NCI-H1105 (cell line): Measurements from ENCODE around the gene FBLN2.
"Not testable (repeated sequence)": the region's sequence is repeated elsewhere in the genome, so short reads cannot be mapped to it uniquely, and the experiment has no call there.

Experiments
- DNase-seq: peaks from one replicate; lab custom pipeline; 2025; lab: John Stamatoyannopoulos, UW

Gene FBLN2

GRCh38 chr3:13548696-13549622, at the start of gene FBLN2:
Gene FBLN2 (plus strand): TSS chr3:13549125. CDS start chr3:13570356, 21,231 bp downstream.
- no peak for DNase-seq

DNA sequence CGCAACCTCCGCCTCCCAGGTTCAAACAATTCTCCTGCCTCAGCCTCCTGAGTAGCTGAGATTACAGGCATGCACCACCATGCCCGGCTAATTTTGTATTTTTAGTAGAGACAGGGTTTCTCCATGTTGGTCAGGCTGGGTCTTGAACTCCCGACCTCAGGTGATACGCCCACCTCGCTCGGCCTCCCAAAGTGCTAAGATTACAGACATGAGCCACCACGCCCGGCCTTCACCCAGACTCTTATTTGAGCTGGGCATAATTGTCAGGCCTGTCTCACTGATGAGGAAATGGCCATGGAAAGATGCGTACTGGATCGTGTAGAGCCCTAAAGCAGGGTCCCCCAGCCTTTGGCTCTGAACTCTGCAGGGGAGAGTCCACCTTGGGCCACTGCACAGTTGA, 49.7 kb upstream of the FBLN2 start:
- DNase-seq, result not testable (repeated sequence)

DNA sequence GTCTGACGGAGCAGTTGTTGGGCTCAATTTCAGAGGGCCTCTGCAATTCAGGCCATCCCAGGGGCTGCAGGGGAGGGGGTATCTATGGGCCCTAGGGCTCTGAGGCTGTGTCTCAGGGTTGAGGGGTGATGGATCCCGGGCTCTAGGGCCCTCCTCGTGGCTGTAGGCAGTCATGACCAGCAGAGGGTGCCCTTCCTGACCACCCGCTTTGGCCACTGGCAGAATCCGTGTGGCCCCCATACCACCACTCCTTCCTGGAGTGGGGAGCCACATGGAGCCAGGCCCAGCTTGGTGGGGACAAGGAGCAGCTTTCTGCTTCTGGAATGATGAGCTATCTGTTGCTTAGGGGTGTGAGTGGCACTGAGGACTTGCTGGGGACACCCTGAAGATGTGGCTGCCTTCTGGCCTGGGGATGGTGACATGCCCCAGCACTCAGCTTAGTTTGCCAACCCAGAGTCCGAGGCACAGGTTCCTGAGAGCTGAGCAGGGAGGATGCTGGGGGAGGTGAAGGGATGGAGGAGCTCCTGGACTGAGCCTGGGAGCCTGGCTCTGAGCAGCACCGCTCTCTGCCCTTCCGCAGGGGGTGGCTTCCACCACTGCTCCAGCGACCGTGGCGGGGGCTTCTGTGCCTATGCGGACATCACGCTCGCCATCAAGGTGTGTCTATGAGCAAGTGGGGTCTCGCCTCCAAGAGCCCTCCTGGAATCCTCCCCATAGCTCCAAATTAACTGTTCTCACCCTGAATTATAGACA, 48.6 kb upstream of the FBLN2 start:
- DNase-seq, result no peak

- DNase-seq, result no peak
These were observed 47.9 kb upstream of the FBLN2 start for GRCh38 chr3:13501056-13501455.

DNA sequence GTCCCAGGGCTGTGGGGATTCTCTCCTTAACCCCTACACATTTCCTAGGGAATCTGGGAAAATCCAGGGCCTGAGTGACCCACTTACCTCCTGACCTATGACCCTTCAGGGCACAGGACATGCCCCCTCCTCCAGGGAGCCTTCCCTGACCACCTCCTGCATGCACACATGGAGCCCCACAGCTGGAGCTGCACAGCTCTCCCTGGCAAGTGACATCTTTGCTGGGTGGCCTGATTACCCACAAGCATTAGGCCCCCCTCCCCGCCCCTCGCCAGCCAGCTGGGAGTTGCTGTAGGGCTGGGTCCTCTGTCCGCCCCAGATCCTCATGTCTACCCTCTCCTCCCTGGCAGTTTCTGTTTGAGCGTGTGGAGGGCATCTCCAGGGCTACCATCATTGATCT, 47.4 kb upstream of the FBLN2 start:
- DNase-seq, result no peak

- DNase-seq, result no peak
These were observed 46.8 kb upstream of the FBLN2 start for GRCh38 chr3:13501958-13502790.

DNA sequence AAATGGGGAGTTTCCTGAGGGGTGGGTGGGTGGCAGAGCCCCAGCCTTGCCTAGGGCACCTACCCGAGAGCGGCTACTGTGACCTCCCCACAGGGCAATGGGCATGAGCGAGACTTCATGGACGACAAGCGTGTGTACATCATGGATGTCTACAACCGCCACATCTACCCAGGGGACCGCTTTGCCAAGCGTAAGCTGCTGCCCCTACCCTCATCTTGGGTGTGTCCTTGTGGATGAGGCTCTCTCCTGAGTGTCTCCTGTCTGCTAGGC, 46.2 kb upstream of the FBLN2 start:
- DNase-seq, result no peak

DNA sequence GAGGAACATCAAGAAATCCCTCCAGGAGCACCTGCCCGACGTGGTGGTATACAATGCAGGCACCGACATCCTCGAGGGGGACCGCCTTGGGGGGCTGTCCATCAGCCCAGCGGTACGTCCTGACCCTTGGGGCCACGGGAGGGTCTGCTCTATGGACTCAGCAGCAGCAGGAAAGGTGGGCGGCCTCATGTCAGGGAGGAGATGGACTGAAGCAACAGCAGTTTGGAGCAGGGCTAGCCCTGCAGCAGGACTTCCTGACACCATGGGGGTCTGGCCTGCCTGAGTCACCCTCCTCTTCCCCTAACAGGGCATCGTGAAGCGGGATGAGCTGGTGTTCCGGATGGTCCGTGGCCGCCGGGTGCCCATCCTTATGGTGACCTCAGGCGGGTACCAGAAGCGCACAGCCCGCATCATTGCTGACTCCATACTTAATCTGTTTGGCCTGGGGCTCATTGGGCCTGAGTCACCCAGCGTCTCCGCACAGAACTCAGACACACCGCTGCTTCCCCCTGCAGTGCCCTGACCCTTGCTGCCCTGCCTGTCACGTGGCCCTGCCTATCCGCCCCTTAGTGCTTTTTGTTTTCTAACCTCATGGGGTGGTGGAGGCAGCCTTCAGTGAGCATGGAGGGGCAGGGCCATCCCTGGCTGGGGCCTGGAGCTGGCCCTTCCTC, 44.6 kb upstream of the FBLN2 start:
- DNase-seq, result no peak

DNA sequence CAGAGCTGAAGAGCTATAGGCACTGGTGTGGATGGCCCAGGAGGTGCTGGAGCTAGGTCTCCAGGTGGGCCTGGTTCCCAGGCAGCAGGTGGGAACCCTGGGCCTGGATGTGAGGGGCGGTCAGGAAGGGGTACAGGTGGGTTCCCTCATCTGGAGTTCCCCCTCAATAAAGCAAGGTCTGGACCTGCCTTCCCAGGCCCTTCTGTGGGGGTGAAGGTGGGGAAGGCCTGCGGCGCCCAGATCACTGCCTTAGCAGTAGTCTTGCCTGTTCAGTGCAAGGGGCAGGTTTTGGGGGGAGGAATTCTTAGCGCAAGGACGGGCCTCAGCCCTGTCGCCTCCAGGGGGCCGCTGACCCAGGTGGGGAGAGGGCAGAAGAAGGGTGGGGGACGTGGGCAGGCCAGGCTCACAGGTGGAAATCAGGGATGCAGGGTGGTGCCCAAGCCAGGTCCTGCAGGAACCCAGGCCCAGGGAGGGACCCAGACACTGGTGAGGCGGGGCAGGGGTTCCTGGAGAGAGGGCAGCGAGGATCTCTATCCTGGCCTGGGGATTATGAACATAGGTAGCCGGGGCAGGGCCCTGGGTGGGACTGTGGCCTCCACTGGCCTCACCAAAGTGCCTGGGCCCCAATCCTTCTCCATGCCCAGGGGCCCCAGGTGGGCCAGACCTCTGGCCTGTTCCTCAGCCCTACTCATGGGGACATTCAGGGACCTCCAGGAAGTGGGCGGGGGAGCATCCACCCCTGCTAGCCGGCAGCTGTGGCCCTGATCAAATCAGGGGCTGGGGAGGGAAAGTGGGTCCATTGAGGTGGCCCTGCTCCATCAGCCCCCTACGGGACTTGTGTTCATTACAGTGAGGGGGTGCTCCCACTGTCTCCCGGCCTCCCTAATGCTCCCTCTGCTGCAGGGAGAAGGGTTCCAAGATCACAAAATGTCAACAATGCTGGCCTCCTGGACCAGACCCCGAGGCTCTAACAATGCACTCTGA, 43.5 kb upstream of the FBLN2 start:
- DNase-seq, result no peak

DNA sequence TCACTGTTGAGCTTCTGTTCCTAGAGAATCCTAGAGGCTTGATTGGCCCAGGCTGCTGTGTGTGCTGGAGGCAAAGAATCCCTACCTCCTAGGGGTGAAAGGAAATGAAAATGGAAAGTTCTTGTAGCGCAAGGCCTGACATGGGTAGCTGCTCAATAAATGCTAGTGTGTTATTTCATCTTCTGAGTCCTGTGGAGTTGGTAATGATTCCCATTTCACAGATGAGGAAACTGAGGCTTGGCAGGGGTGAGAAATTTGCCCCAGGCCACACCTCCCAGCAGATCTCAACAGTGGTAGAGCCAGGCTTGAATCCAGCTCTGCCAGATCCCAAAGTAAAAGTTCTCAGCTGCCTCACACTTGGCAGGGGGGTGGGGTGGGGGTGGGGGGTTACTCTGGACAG, 42.7 kb upstream of the FBLN2 start:
- DNase-seq, result no peak

DNA sequence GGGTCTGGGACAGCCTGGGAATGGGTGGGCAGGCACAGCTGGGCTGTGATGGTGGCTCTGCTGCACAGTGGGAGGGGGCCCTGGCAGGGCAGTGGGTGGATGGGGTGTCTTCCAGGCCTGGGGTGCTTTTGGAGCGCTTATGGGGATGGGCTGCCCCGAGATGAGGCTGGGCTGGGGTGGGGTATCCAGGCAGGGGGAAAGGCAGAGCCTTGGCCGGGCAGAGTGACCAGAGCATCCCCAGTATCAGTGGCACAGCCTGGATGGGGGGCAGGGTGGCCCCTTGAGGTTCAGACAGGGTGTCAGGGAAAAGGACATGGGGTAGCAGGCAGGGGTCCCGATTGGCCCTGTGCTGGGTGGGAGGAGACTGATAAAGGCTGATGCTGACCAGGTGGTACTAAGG, 42.2 kb upstream of the FBLN2 start:
- no peak for DNase-seq

GRCh38 chr3:13507247-13507569, 41.7 kb upstream of the FBLN2 start:
- no peak for DNase-seq

DNA sequence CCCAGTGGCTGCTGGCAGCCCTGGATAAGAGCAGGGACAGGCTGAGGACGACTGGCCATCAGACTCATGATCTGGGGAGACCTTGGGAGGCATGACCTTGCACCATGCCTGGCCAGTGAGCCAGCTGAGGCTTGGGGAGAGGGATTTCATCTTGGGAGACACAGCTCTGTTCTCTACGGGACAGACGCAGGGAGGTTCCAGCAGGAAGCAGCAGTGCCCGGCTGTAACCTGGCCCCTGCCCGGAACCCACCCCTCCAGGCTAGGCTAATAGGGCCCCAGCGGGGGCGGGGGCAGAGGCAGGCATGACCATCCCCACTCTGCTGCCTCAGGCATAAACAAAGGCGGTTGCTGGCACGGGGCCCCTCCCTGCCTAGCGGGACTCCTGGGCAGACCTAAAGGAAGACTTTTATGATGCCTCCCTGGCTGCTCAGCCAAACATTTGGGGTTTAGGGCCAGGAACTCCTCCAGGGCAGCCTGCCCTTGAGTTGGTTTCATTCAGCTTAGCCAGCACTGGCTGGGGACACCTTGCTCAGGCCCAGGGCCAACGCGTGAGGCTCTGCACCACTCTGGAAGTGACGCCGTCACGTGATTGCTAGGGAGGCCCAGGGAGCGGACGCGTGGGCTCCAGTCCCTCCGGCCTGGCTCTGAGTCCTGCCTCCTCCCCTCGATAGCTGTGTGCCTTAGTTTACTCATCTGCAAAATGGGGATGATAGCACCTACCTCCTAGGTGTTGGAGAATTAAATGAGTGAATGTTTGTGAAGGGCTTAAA, 41.2 kb upstream of the FBLN2 start:
- no peak for DNase-seq

GRCh38 chr3:13508496-13508895, 40.4 kb upstream of the FBLN2 start:
- DNase-seq, result no peak

- no peak for DNase-seq
These were observed 39.7 kb upstream of the FBLN2 start for GRCh38 chr3:13509059-13509815.

- DNase-seq, result no peak
These were observed 39.1 kb upstream of the FBLN2 start for GRCh38 chr3:13509816-13510192.

GRCh38 chr3:13512451-13512850, 36.5 kb upstream of the FBLN2 start:
- no peak for DNase-seq

GRCh38 chr3:13513051-13513912, 35.6 kb upstream of the FBLN2 start:
- no peak for DNase-seq
